GM21367 (cell line): Measurements from ENCODE around the gene TFAP2D.

Experiments used
- ATAC-seq: cut with Tn5 transposase; IDR thresholded peaks from one replicate; pipeline ENCODE4 v1.9.1; 2021; ENCODE audit not compliant: unreplicated experiment

The TFAP2D gene

GRCh38 chr6:50718566-50718965 lies 5.2 kb downstream of the TFAP2D start:
- no peak for ATAC-seq

GRCh38 chr6:50720623-50721022 lies 7.3 kb downstream of the TFAP2D start:
- no peak for ATAC-seq

DNA sequence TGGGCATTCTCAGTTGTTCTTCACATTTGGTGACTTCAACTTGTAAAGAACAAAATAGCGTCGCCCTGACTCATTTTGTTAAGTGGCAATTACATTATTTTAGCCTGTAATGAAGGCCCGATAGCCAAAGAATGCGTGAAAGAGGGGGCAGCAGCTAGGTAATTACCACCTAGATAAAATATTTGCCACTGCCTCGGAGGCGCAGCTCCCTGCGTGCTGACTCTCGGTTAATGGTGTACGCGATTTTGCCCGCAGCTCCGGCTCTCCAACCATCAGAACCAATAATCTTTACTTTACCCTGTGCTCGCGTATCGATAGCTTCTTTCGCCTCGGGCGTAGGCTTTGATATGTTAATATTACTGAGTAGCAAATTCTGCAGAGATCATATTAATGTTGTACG lies 8.7 kb downstream of the TFAP2D start:
- ATAC-seq, result no peak

DNA sequence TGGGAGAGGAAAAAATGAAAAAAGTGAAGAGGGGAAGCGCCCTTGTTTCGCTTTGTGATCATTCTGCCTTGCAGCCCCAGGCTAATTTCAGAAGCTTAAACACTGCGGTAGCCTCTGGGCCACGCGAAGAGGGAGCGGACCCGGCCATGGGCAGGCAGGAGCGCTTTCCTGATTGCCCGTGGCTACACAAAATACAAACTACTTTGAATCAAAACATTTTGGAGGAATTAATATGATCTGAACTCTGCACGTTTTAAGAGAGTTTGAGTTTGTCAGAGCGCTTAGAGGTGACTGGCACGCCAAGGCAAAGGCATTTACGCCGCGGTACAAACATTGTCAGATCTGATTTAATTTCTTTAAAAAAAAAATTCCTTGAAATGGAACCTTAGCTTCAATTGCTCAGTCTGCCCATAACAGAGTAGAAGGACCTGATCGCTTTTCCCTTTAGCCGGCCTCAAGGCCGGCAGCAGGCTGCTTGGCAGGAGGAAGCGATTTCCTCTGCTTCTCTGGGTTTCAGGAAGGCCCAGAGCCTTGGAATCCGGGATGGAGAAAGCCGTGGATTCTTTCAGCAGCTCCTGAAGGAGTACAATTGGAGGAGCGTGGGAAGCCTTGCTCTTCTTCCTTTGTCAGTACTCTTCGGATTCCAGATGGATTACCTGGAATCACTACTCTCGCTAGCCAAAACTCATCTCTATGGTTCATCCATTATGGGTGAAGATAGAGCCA lies 9.7 kb downstream of the TFAP2D start:
- no peak for ATAC-seq

GRCh38 chr6:50724381-50725124 lies 11.2 kb downstream of the TFAP2D start:
- ATAC-seq, result no peak

DNA sequence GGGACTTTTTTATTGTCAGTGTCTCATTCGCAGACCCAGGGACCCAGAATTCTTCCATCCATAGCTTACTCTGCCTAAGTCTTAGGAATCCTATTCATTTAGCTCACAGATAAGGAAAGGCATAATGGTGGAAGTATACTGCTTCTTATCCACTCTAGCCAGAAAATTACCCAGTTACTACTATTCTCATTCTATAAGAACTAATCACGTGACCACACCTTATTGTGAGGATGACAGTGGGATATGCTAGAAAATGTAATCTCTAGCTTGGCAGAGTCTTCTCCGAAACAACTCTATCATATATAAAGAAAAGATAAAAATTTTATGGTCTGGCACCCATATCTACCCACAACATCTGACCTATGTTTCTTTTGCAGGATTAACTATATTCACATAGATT lies 21.2 kb downstream of the TFAP2D start:
- no peak for ATAC-seq

DNA sequence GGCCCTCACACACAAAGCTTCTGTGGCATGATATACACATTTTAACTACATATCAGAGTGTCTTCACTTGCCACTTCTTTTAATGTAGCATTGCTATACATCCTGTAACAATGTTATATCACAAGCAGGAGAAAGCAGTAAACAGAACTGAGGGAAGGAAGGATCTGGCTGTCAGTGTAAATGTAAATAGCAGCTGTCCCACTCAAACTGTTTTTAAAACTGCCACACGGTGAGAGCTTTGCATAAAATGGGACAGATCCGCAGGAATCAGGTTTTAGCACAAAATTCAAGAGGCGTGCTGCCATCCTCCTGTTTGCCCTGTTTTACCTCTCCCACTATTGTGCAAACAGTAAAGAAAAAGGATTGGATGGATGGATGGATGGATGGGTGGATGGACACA lies 28.8 kb downstream of the TFAP2D start:
- ATAC-seq, result no peak

- no peak for ATAC-seq
Measured at GRCh38 chr6:50744976-50745375, 31.6 kb downstream of the TFAP2D start.

- ATAC-seq, result no peak
Measured at GRCh38 chr6:50762798-50763197, 49.5 kb downstream of the TFAP2D start.

GRCh38 chr6:50778696-50779095 lies 65.4 kb downstream of the TFAP2D start:
- ATAC-seq, result no peak

GRCh38 chr6:50780382-50780781 lies 67.1 kb downstream of the TFAP2D start:
- no peak for ATAC-seq

GRCh38 chr6:50785921-50786320 lies 72.6 kb downstream of the TFAP2D start:
- no peak for ATAC-seq

DNA sequence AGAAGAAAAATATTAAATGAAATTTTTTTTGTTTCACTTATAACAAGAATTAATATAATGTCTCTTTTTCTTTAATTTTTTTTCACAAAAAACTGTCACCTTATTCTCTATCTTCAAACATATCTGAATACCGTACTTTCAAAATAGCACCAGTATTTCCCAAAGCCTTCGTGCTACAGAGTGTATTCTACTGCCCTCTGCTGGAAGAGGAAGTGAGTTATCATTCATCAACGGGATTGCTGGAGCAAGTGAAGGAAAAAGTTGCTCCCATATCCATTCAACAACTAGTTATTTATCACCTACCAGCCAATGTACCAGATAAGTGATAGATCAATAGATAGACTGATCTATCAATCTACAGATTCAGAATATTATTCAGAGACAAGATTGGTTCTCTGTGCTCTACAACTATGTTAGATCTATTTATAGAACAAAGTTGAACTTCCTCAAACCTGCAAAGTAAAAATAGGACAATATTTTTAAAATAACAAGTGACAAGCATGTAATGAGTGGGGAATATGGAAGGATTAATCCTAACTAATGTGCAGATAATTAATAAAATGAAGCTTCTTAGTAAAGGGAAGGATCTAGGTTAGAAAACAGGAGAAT lies 78.7 kb downstream of the TFAP2D start:
- no peak for ATAC-seq

- no peak for ATAC-seq
Measured at GRCh38 chr6:50792771-50793170, 79.4 kb downstream of the TFAP2D start.

DNA sequence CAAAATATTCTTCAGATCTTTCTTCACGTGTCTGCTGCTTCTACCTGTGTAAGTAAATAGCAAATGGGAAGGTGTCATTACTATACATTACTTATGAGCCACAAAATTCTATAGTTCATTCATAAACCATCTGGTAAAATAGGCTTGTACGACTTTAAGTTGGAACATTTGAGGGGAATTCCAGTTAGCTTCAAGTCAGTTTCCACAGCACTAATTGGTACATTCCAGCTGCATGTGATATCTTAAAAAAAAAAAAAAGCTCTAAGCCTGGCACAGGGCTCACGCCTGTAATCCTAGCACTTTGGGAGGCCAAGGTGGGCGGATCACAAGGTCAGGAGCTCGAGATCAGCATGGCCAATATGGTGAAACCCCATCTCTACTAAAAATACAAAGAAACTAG lies 82.2 kb downstream of the TFAP2D start:
- ATAC-seq, result no peak

DNA sequence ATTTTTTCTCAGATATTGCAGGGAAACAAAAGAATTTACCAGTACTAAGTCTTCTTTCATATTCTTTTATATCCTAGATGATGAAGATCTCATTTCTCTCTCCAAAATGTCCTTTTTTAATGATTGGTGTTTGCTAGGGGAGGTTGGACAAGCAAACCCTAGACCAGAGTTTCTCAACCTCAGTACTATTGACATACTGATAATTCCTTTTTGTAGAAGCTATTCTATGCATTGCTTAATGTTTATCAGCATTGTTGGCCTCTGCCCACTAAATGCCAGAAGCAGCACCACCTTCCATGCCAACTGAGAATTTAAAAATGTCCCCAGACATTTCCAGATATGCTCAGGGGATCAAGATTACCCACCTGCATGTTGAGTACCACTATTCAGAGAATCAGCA lies 91.0 kb downstream of the TFAP2D start:
- no peak for ATAC-seq

- no peak for ATAC-seq
Measured at GRCh38 chr6:50807035-50807434, 93.7 kb downstream of the TFAP2D start.

GRCh38 chr6:50815436-50816114 lies 102.2 kb downstream of the TFAP2D start:
- ATAC-seq, result peak; percentile 55

DNA sequence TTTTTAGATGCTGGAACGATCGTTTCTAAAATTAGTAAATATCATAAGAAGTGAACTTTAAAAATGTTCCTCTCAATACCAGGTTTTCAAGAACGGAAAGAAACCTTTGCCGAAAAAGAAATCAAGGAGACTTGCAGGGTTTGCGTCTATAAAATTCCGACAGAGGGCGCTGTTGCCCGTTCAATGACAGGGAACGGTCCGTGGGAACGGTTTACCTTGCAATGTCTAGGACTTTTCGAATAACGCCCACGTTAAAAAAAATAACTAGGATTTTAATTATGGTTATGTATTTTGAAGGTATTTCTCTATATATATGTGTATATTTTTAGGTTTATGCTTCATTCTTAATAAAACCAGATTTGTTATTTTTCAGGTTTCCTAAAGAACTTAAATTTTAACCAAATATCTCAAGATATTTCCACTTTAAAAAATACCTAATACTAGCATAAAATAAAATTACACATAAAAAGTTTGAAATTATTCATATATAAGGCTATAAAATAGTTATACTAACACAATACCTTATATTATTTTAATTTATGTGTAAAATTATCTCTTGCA lies 102.9 kb downstream of the TFAP2D start:
- ATAC-seq, result peak; percentile 68

DNA sequence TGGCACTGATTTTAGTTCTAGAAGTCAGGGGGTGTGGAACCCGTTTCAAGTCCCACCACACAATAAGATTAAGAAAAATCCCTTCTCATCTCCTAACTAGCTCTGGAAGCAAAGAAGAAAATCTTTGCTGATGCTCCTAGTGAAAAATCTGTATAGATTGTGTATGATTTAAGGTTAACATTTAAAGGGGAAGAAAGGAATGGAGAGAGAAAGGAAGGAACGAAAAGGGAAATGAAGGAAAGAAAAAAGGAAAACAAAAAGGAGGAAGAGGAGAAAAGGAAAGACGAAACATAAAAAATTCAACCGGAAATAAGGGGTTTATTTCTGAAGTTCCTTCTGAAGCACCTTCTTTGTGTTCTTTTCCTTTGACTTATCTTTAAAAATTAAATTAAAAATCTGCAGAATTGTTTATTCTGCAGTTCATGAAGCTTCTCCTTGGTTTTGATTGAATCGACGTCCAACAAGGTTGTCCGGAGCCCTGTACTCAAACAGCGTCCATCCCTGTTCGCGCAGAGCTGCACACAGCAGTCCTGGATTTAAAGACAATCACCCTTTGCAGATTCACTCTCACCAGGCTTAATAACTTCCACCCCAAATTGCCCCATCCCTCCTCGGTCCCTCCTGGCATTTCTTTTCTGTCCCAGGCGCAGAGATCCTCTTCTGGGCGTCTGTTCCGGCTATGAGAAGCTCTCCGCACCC lies 103.8 kb downstream of the TFAP2D start:
- ATAC-seq, result no peak

- no peak for ATAC-seq
Measured at GRCh38 chr6:50817646-50817950, 104.3 kb downstream of the TFAP2D start.
